Lower leg skin (tissue), 4 donors: ENCODE results near the gene CD83. TPM values are rescaled to one million over a fixed set of nuclear protein-coding genes. Genes with fewer than 3 reads are reported as not detected.

Source experiments
- DNase-seq, 2 donors: peaks; one replicate each; pipeline ENCODE4 v3.0.0-alpha.2; 2019; ENCODE audit warnings: low spot score in 2 of 2
- H3K4me3 ChIP-seq: fragments of 200-600 bp; sonication (generic); 2 replicates; pipeline ENCODE4 v1.5.1; 2017; ENCODE audit warnings: mild to moderate bottlenecking, low read depth; ENCODE audit not compliant: poor library complexity, severe bottlenecking
- POLR2A ChIP-seq, 2 donors: fragments of 450-650 bp; IDR thresholded peaks; one replicate each; pipeline ENCODE4 v1.6.1; 2016 to 2017; ENCODE audit warnings: antibody characterized with exemption in 2 of 2, mild to moderate bottlenecking in 1 of 2, moderate library complexity in 1 of 2
- WGBS, 2 donors: methylation state at CpG; one replicate each; pipeline ENCODE4 v1.1.5; 2018; 5-methylcytosine and 5-hydroxymethylcytosine counted together
- intact Hi-C: fragments of 100-400 bp; cut with DNase I; formaldehyde crosslinking; loops from one replicate; pipeline ENCODE4 v1.15.0; 2023; ENCODE audit warnings: low total_unique reads
- total RNA-seq, 4 donors: library from RNA; depleted of rRNA; stranded (reverse); fragments of >200 nt; gene quantifications; one replicate each; pipeline ENCODE4 v1.1.0, GENCODE V29; 2016
- TF ChIP-seq, protein P1 (sequence below), 3 donors: fragments of 450-650 bp; IDR thresholded peaks; one replicate each; pipeline ENCODE4 v1.5.1; 2016; ENCODE audit warnings: antibody characterized with exemption in 3 of 3, mild to moderate bottlenecking in 3 of 3, moderate library complexity in 2 of 3

The CD83 gene
- total RNA-seq, 4 donors from 2014 or later = 2.2 to 4.4 (median 3.4) TPM

DNA sequence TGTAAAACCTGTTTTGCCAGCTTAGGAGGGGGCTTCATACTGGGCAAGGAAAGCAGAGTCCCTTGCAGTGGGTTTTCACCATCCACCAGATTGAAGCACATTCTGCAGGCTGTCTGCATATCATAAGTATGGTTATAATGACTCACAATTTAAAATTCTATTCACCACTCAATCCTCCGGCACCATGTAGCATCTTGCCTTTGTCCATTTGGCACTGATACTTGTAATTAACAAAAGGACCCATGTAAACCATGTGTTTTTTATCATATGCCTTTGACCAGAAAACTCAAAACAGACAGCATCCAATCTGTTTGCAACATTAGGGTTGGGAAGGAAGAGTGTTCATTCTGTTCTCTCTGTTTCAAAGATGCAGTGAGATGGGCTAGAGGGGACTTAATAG lies 3.0 kb downstream of the CD83 start:
- no peak for DNase-seq
- 48 to 62% methylated on average over 1 of the region's 1 CpG for WGBS, 2 donors
- intact Hi-C loops = no loop called here

DNA sequence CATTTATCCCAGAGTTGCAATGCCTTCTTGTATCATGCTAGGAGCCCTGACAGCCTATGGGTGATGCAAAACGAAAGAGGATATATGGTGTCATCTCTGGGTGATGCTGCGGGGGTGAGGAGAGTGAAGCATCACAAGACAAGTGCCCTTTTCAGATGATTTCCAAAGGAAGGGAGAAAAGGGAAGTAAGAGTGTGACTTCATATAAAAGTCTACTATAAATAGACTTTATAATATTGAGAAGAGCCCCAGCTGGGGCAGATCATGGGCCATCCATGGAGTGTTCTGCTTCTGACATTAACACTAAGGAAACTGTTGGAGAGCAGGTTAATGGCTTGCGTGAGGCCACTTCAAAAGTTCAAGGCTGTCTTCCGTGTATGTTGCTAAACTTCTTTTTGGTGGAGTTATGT lies 4.4 kb downstream of the CD83 start:
- TF ChIP-seq POLR2A (IDR thresholded peaks at IDR 0.05) = no peak
- TF ChIP-seq, protein P1, sequence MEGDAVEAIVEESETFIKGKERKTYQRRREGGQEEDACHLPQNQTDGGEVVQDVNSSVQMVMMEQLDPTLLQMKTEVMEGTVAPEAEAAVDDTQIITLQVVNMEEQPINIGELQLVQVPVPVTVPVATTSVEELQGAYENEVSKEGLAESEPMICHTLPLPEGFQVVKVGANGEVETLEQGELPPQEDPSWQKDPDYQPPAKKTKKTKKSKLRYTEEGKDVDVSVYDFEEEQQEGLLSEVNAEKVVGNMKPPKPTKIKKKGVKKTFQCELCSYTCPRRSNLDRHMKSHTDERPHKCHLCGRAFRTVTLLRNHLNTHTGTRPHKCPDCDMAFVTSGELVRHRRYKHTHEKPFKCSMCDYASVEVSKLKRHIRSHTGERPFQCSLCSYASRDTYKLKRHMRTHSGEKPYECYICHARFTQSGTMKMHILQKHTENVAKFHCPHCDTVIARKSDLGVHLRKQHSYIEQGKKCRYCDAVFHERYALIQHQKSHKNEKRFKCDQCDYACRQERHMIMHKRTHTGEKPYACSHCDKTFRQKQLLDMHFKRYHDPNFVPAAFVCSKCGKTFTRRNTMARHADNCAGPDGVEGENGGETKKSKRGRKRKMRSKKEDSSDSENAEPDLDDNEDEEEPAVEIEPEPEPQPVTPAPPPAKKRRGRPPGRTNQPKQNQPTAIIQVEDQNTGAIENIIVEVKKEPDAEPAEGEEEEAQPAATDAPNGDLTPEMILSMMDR (IDR thresholded peaks at IDR 0.05) = no peak
- no peak overlapping the region for H3K4me3 ChIP-seq
- WGBS, 2 donors = 80 to 90% methylated on average over 4 of the region's 4 CpGs
- intact Hi-C loops = no loop called here
- DNase-seq = peak in 1 of 2 donors; percentile 45

More for the DNA sequence above, 3.0 kb downstream of the CD83 start:
- no peak overlapping the region for H3K4me3 ChIP-seq
- TF ChIP-seq, protein P1 (IDR thresholded peaks at IDR 0.05) = no peak
- no peak for TF ChIP-seq POLR2A (IDR thresholded peaks at IDR 0.05)

DNA sequence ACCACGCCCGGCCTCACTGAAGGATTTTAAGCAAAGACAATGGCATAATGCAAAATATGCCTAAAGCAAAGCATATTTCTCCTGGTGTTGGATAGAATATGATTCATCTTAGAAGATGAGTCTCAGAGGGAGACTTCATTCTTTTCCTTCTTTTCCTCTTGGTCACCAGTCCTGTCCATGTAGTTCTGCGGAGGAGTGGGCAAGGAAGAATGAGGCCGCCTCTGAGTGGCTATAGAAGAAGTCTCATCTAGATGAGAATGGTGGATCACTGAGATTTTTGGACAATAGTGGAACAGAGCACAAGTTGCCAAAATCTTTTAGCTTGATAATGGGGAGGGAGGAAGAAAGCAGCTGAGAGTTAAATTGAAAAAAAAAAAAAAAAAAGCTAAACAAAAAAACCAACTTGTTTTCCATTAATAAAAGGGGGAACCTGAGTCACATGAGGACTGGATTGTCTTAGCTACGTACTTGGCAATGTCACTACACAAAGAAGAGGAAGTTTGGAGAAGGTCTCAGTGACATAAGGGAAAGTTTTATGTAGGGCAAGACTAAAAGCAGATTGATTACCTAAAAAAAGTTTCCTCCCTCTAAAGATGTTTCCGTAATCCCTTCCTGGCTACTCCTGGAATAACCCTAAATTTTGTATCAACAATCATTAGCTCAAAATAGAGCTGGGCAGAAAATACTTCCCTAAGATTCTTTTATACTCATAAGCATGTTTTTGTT lies 6.0 kb downstream of the CD83 start:
- intact Hi-C loops = no loop called here
- TF ChIP-seq, protein P1 (IDR thresholded peaks at IDR 0.05) = no peak
- no peak for TF ChIP-seq POLR2A (IDR thresholded peaks at IDR 0.05)
- no peak overlapping the region for H3K4me3 ChIP-seq
- no peak for DNase-seq
- WGBS, 2 donors = 88 to 91% methylated on average over 6 of the region's 6 CpGs

DNA sequence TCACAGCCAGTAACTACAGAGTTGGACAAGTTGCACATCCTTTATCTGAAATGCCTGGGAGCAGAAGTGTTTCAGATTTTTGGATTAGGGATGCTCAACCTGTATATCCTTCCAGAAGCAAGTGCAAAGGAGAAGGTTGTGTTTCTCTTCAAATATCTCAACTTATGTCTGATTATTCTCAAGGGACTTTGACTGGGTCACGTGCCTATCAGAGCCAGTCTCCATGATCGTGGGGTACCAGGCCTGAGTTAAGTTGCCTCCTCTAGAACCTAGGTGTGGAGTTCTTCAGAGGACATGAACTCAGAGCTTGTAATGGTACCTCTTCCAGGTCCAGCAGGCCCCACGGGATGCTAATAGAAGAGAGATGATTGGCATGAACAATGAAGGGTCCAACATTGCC lies 7.8 kb downstream of the CD83 start:
- WGBS, 2 donors = 87 to 96% methylated on average over 3 of the region's 3 CpGs
- no peak for DNase-seq
- TF ChIP-seq, protein P1 (IDR thresholded peaks at IDR 0.05) = no peak
- intact Hi-C loops = no loop called here
- no peak overlapping the region for H3K4me3 ChIP-seq

DNA sequence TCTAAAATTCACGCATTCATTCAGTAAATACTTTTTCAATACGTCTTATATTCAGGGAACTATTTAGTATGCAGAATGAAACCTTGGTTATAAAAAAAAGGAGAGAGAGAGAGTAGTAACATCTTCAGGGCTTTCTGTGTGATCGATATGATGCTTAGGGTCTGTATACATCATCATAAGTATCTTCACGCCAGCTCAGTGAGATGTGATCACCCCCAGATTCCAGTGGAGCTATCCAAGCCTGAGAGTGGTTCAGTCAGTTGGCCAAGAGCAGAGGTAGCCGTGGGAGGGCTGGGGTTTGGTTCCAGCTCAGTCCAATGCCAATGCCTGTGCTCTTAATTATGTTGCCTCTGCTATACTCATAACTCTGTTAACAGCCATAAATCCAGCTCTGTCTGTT lies 8.6 kb downstream of the CD83 start:
- intact Hi-C loops = no loop called here

More for the DNA sequence above, 8.6 kb downstream of the CD83 start:
- no peak overlapping the region for H3K4me3 ChIP-seq
- no peak for DNase-seq
- 72 to 78% methylated on average over 5 of the region's 5 CpGs for WGBS, 2 donors
- TF ChIP-seq, protein P1 (IDR thresholded peaks at IDR 0.05) = no peak
- TF ChIP-seq POLR2A (IDR thresholded peaks at IDR 0.05) = no peak
